ENCODE data around the gene TMEM232.
"Not testable (repeated sequence)": the region's sequence is repeated elsewhere in the genome, so short reads cannot be mapped to it uniquely, and the experiment has no call there.

The TMEM232 gene

GRCh38 chr5:110544603-110545002 lies 181.9 kb downstream of the TMEM232 start:
- no peak for DNase-seq (ENCODE audit: low spot score)
- in situ Hi-C loops (cut with MboI; ENCODE audit: low sequenced_read_pairs, unreplicated experiment) = no loop called here
- TF ChIP-seq CTCF (IDR thresholded peaks at IDR 0.05; ENCODE audit: borderline replicate concordance, control extremely low read depth, extremely low read depth, insufficient read depth, missing control alignments) = no peak

- no peak for DNase-seq (ENCODE audit: low spot score)
- TF ChIP-seq CTCF (IDR thresholded peaks at IDR 0.05; ENCODE audit: borderline replicate concordance, control extremely low read depth, extremely low read depth, insufficient read depth, missing control alignments) = no peak
- in situ Hi-C loops (cut with MboI; ENCODE audit: low sequenced_read_pairs, unreplicated experiment) = no loop called here
Measured at GRCh38 chr5:110542949-110543348, 183.5 kb downstream of the TMEM232 start.

GRCh38 chr5:110536120-110537115 lies 190.1 kb downstream of the TMEM232 start:
- TF ChIP-seq CTCF (IDR thresholded peaks at IDR 0.05; ENCODE audit: borderline replicate concordance, control extremely low read depth, extremely low read depth, insufficient read depth, missing control alignments) = no peak
- in situ Hi-C loops (cut with MboI; ENCODE audit: low sequenced_read_pairs, unreplicated experiment) = no loop called here
- DNase-seq (ENCODE audit: low spot score) = no peak

GRCh38 chr5:110535146-110535545 lies 191.3 kb downstream of the TMEM232 start:
- in situ Hi-C loops (cut with MboI; ENCODE audit: low sequenced_read_pairs, unreplicated experiment); DNase-seq (ENCODE audit: low spot score): not testable (repeated sequence)

GRCh38 chr5:110525762-110526161 lies 200.7 kb downstream of the TMEM232 start:
- in situ Hi-C loops (cut with MboI; ENCODE audit: low sequenced_read_pairs, unreplicated experiment) = no loop called here
- no peak for TF ChIP-seq CTCF (IDR thresholded peaks at IDR 0.05; ENCODE audit: borderline replicate concordance, control extremely low read depth, extremely low read depth, insufficient read depth, missing control alignments)
- DNase-seq (ENCODE audit: low spot score) = no peak

GRCh38 chr5:110517396-110517795 lies 209.1 kb downstream of the TMEM232 start:
- no peak for DNase-seq (ENCODE audit: low spot score)
- in situ Hi-C loops (cut with MboI; ENCODE audit: low sequenced_read_pairs, unreplicated experiment) = no loop called here
- no peak for TF ChIP-seq CTCF (IDR thresholded peaks at IDR 0.05; ENCODE audit: borderline replicate concordance, control extremely low read depth, extremely low read depth, insufficient read depth, missing control alignments)

- no peak for DNase-seq (ENCODE audit: low spot score)
- TF ChIP-seq CTCF (IDR thresholded peaks at IDR 0.05; ENCODE audit: borderline replicate concordance, control extremely low read depth, extremely low read depth, insufficient read depth, missing control alignments) = no peak
- in situ Hi-C loops (cut with MboI; ENCODE audit: low sequenced_read_pairs, unreplicated experiment) = no loop called here
Measured at GRCh38 chr5:110514030-110514429, 212.4 kb downstream of the TMEM232 start.

Measured in GM13976 (cell line).